Measurements from ENCODE around the gene NHSL1. TPM values are rescaled to one million over a fixed set of nuclear protein-coding genes. Genes with fewer than 3 reads are reported as not detected.

Gene NHSL1
- total RNA-seq, 1 donor from 2014 or later = 33.5 TPM

- Mint-ChIP-seq H3K36me3 (ENCODE audit: low read depth, unreplicated experiment) (peaks cover 3% of the 10 kb centered on the region), H3K4me3 (ENCODE audit: unreplicated experiment) (peak overlapping the region; percentile 85), H3K27me3 (ENCODE audit: low read depth, unreplicated experiment) (no peaks in the 10 kb centered on the region), H3K27ac (ENCODE audit: unreplicated experiment) (no peak overlapping the region), H3K4me1 (ENCODE audit: low read depth, unreplicated experiment) (no peaks in the 10 kb centered on the region), H3K9me3 (ENCODE audit: unreplicated experiment) (no peaks in the 10 kb centered on the region)
- H3K79me2 ChIP-seq (ENCODE audit: insufficient read depth, low read length) = no peaks in the 10 kb centered on the region
- peak overlapping the region; percentile 92 for H3K4me2 ChIP-seq (ENCODE audit: low read length)
- DNase-seq (ENCODE audit: low read depth) (no peak), FAIRE-seq (no peak)
- H4K20me1 ChIP-seq (ENCODE audit: insufficient read depth, low read length) = no peaks in the 10 kb centered on the region
- peak overlapping the region; percentile 85 for H3K9ac ChIP-seq (ENCODE audit: low read length)
- peak overlapping the region; percentile 85 for H2AFZ ChIP-seq (ENCODE audit: low read depth, low read length)
- H3K9me3 ChIP-seq (ENCODE audit: insufficient read depth, low read depth, low read length) = no peaks in the 10 kb centered on the region
- H3K4me1 ChIP-seq (ENCODE audit: insufficient read depth, low read length) = peaks cover 3% of the 10 kb centered on the region
- peaks cover 10% of the 10 kb centered on the region for H3K36me3 ChIP-seq (ENCODE audit: insufficient read depth, low read length)
- peak overlapping the region; percentile 75 for H3K4me3 ChIP-seq (ENCODE audit: insufficient read depth, low read depth, low read length)
- TF ChIP-seq EZH2 (IDR thresholded peaks at IDR 0.05; ENCODE audit: insufficient read depth, low read length) (no peak), CTCF (IDR thresholded peaks at IDR 0.05; ENCODE audit: insufficient read depth, low read depth, low read length) (peak; percentile 11)
- H3K27me3 ChIP-seq (ENCODE audit: insufficient read depth, low read length) = no peaks in the 10 kb centered on the region
- H3K27ac ChIP-seq (ENCODE audit: low read depth, low read length) = peak overlapping the region; percentile 44
Observed at GRCh38 chr6:138403324-138403800, 95.9 kb downstream of the NHSL1 start.

- H3K4me1 Mint-ChIP-seq (ENCODE audit: low read depth, unreplicated experiment) = no peaks in the 10 kb centered on the region
- FAIRE-seq = no peak
- H3K9me3 ChIP-seq (ENCODE audit: insufficient read depth, low read depth, low read length) = no peaks in the 10 kb centered on the region
Observed at GRCh38 chr6:138402838-138403187, 96.5 kb downstream of the NHSL1 start.

More at GRCh38 chr6:138402838-138403187, 96.5 kb downstream of the NHSL1 start:
- Histone ChIP-seq H3K27ac (ENCODE audit: low read depth, low read length) (no peak overlapping the region), H3K9ac (ENCODE audit: low read length) (no peak overlapping the region), H3K79me2 (ENCODE audit: insufficient read depth, low read length) (no peaks in the 10 kb centered on the region), H4K20me1 (ENCODE audit: insufficient read depth, low read length) (no peaks in the 10 kb centered on the region), H2AFZ (ENCODE audit: low read depth, low read length) (no peak overlapping the region), H3K4me3 (ENCODE audit: insufficient read depth, low read depth, low read length) (peak overlapping the region; percentile 75), H3K36me3 (ENCODE audit: insufficient read depth, low read length) (peaks cover 10% of the 10 kb centered on the region), H3K4me1 (ENCODE audit: insufficient read depth, low read length) (peaks cover 3% of the 10 kb centered on the region), H3K4me2 (ENCODE audit: low read length) (peak overlapping the region; percentile 92), H3K27me3 (ENCODE audit: insufficient read depth, low read length) (no peaks in the 10 kb centered on the region)
- no peak overlapping the region for H3K27ac Mint-ChIP-seq (ENCODE audit: unreplicated experiment)
- H3K4me3 Mint-ChIP-seq (ENCODE audit: unreplicated experiment) = peak overlapping the region; percentile 62
- H3K36me3 Mint-ChIP-seq (ENCODE audit: low read depth, unreplicated experiment) = no peaks in the 10 kb centered on the region
- TF ChIP-seq EZH2 (IDR thresholded peaks at IDR 0.05; ENCODE audit: insufficient read depth, low read length) = no peak
- TF ChIP-seq CTCF (IDR thresholded peaks at IDR 0.05; ENCODE audit: insufficient read depth, low read depth, low read length) = no peak
- H3K27me3 Mint-ChIP-seq (ENCODE audit: low read depth, unreplicated experiment) = no peaks in the 10 kb centered on the region
- DNase-seq (ENCODE audit: low read depth) = no peak
- H3K9me3 Mint-ChIP-seq (ENCODE audit: unreplicated experiment) = no peaks in the 10 kb centered on the region

Measured in astrocyte (in vitro differentiated cells and primary cell).